ENCODE measurements around the gene GRK3.

DNA sequence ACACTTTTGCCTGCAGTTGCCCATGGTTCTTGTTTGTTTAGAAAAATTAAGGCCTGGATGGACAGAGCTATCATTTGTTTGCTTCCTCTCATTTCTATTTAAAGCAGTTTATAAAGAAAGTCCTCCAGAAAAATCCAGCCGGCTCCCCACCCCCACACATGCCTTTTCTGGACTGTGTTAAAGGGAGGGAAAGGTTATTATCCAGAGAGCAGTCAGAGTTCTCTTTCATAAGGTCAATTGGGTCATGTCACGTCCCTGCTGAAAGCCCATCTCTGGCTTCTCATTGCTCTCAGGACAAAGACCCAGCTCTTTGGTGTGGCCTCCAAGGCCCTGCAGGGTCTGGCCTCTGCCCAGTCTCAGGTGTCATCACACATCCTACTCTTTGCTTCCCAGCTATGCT lies 9.8 kb upstream of the GRK3 start:
- TF ChIP-seq, protein P1, sequence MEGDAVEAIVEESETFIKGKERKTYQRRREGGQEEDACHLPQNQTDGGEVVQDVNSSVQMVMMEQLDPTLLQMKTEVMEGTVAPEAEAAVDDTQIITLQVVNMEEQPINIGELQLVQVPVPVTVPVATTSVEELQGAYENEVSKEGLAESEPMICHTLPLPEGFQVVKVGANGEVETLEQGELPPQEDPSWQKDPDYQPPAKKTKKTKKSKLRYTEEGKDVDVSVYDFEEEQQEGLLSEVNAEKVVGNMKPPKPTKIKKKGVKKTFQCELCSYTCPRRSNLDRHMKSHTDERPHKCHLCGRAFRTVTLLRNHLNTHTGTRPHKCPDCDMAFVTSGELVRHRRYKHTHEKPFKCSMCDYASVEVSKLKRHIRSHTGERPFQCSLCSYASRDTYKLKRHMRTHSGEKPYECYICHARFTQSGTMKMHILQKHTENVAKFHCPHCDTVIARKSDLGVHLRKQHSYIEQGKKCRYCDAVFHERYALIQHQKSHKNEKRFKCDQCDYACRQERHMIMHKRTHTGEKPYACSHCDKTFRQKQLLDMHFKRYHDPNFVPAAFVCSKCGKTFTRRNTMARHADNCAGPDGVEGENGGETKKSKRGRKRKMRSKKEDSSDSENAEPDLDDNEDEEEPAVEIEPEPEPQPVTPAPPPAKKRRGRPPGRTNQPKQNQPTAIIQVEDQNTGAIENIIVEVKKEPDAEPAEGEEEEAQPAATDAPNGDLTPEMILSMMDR (IDR thresholded peaks at IDR 0.05): no peak
- no peak for TF ChIP-seq POLR2A (IDR thresholded peaks at IDR 0.05)

All from suprapubic skin (tissue), 3 donors.